Neural cell (in vitro differentiated cells): ENCODE measurements around the gene MRPS12. TPM values are rescaled to one million over a fixed set of nuclear protein-coding genes. Genes with fewer than 3 reads are reported as not detected.

Source experiments
- H2AFZ ChIP-seq: fragments of 200-600, 300-800 bp; sonication (generic), shearing (Covaris generic); 2 replicates; pipeline ENCODE4 v1.6.0; 2014; ENCODE audit warnings: low read depth, mild to moderate bottlenecking, antibody characterized with exemption, low read length, moderate library complexity
- H3F3A ChIP-seq: fragments of 200-600 bp; shearing (Covaris generic); 2 replicates; pipeline ENCODE4 v1.6.1; 2016; ENCODE audit warnings: mild to moderate bottlenecking, moderate library complexity, mixed read lengths, antibody characterized with exemption, low read length; ENCODE audit not compliant: insufficient read depth, poor library complexity, severe bottlenecking
- H3K27ac ChIP-seq: fragments of 200-600, 300-800 bp; sonication (generic), shearing (Covaris generic); 2 replicates; pipeline ENCODE4 v1.5.1; 2014; ENCODE audit warnings: mild to moderate bottlenecking, low read length, moderate library complexity
- H3K27me3 ChIP-seq: fragments of 300-800, 200-600 bp; sonication (generic), shearing (Covaris generic); 2 replicates; pipeline ENCODE4 v1.6.0; 2014; ENCODE audit warnings: mild to moderate bottlenecking, low read depth, low read length, moderate library complexity; ENCODE audit not compliant: insufficient read depth
- H3K36me3 ChIP-seq: fragments of 300-800, 200-600 bp; sonication (generic), shearing (Covaris generic); 2 replicates; pipeline ENCODE4 v1.5.1; 2014; ENCODE audit warnings: mild to moderate bottlenecking, antibody characterized with exemption, low read length, moderate library complexity; ENCODE audit not compliant: insufficient read depth
- H3K4me2 ChIP-seq: fragments of 300-800, 200-600 bp; sonication (generic), shearing (Covaris generic); 2 replicates; pipeline ENCODE4 v1.6.0; 2014; ENCODE audit warnings: mild to moderate bottlenecking, low read length
- H3K4me3 ChIP-seq: fragments of 300-800, 200-600 bp; sonication (generic), shearing (Covaris generic); 2 replicates; pipeline ENCODE4 v1.5.1; 2014; ENCODE audit warnings: mild to moderate bottlenecking, low read length, moderate library complexity
- H3K79me2 ChIP-seq: fragments of 200-600 bp; shearing (Covaris generic); replicated peaks from 2 replicates; pipeline ENCODE4 v1.6.0; 2014; ENCODE audit warnings: mild to moderate bottlenecking, low read length, moderate library complexity; ENCODE audit not compliant: insufficient read depth
- H3K9ac ChIP-seq: fragments of 300-800, 200-600 bp; sonication (generic), shearing (Covaris generic); 2 replicates; pipeline ENCODE4 v1.6.1; 2016; ENCODE audit warnings: mild to moderate bottlenecking, low read length, mixed read lengths
- H3K9me2 ChIP-seq: fragments of 200-600 bp; shearing (Covaris generic); 2 replicates; pipeline ENCODE4 v1.6.1; 2016; ENCODE audit warnings: mild to moderate bottlenecking, low read length, mixed read lengths; ENCODE audit not compliant: insufficient read depth
- H3K9me3 ChIP-seq: fragments of 200-600, 300-800 bp; sonication (generic), shearing (Covaris generic); 2 replicates; pipeline ENCODE4 v1.6.1; 2016; ENCODE audit warnings: mild to moderate bottlenecking, mixed run types, low read length, moderate library complexity, mixed read lengths
- H4K20me1 ChIP-seq: fragments of 200-600 bp; shearing (Covaris generic); 2 replicates; pipeline ENCODE4 v1.6.1; 2016; ENCODE audit warnings: mild to moderate bottlenecking, mixed run types; ENCODE audit not compliant: insufficient read depth
- CTCF ChIP-seq: fragments of 450-650 bp; IDR thresholded peaks from 2 replicates; pipeline ENCODE4 v1.5.1; 2014; ENCODE audit warnings: antibody characterized with exemption, mild to moderate bottlenecking, moderate library complexity; ENCODE audit not compliant: poor library complexity, severe bottlenecking
- EP300 ChIP-seq: fragments of 450-650 bp; conservative IDR thresholded peaks from 2 replicates; pipeline ENCODE4 v1.6.1; 2014; ENCODE audit warnings: antibody characterized with exemption, mild to moderate bottlenecking, moderate library complexity; ENCODE audit not compliant: poor library complexity, severe bottlenecking
- EZH2 ChIP-seq: fragments of 200-600, 300-800 bp; shearing (Covaris generic), sonication (generic); IDR thresholded peaks from 2 replicates; pipeline ENCODE4 v1.6.1; 2014; ENCODE audit warnings: antibody characterized with exemption, low read length, borderline replicate concordance, mild to moderate bottlenecking; ENCODE audit not compliant: insufficient read depth, poor library complexity, severe bottlenecking
- MXI1 ChIP-seq: fragments of 450-650 bp; conservative IDR thresholded peaks from 2 replicates; pipeline ENCODE4 v1.6.1; 2014; ENCODE audit warnings: antibody characterized with exemption, mild to moderate bottlenecking; ENCODE audit not compliant: poor library complexity, severe bottlenecking
- POLR2AphosphoS5 ChIP-seq: IDR thresholded peaks from 2 replicates; pipeline ENCODE4 v1.6.1; 2012
- RAD21 ChIP-seq: fragments of 450-650 bp; conservative IDR thresholded peaks from 2 replicates; pipeline ENCODE4 v1.6.1; 2014; ENCODE audit warnings: antibody characterized with exemption, mild to moderate bottlenecking, moderate library complexity
- REST ChIP-seq: IDR thresholded peaks from 2 replicates; pipeline ENCODE4 v1.6.1; 2012; ENCODE audit warnings: borderline replicate concordance
- SMC3 ChIP-seq: fragments of 450-650 bp; conservative IDR thresholded peaks from 2 replicates; pipeline ENCODE4 v1.6.1; 2014; ENCODE audit warnings: antibody characterized with exemption, mild to moderate bottlenecking, moderate library complexity; ENCODE audit not compliant: poor library complexity
- TAF1 ChIP-seq: IDR thresholded peaks from 2 replicates; pipeline ENCODE4 v1.6.1; 2012; ENCODE audit warnings: low read depth
- polyA plus RNA-seq: library from polyadenylated mRNA; depleted of rRNA; stranded (reverse); fragments of >200 nt; gene quantifications from 2 replicates; pipeline ENCODE4 v1.2.3, GENCODE V29; 2014

The MRPS12 gene
- polyA plus RNA-seq, 1 donor from 2014 or later: 30.0 TPM

DNA sequence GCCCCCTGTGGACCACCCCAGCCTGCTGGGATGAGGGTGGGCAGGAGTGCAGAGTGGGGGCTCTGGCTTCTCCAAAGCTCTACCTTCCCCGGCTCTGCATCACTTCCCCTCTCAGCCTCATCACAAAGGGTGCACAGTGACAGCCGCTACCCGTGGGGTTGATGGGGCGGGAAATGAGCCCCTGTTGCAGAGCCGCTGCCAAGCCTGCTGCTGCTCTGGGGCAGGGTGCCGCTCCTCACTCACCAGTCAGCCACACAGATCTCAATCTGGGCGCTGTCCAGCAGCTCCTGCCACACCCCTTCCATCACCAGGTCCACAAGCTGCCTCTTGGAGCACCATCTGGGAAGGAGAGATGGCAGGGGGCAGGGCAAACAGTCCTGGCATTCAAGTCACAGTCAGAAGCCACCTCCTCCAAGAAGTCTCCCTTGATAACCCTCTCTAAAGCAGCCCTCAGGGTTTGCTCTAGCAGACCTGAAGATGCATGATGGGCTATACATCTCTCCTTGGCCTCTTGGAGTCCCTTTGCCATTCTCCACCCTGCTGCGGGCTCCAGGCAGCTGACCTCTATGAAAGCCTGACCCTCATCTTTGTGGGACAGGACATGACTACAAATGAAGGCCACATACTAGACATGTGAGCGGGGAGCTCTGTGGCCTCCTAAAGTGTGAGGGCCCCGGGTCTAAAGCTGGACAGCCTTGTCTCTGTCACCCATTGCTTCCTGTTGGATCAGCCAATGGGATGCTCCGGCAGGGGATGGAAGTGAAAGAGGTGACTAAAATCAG lies 15.7 kb downstream of the MRPS12 start:
- TF ChIP-seq SMC3: no peak
- no peak for TF ChIP-seq CTCF
- TF ChIP-seq EP300: no peak
- no peak for TF ChIP-seq MXI1
- no peak for TF ChIP-seq REST
- no peak for TF ChIP-seq EZH2
- no peak for TF ChIP-seq RAD21
- no peak for TF ChIP-seq POLR2AphosphoS5
- no peak for TF ChIP-seq TAF1
- H3K79me2 ChIP-seq: no peaks in the 10 kb centered on the region
- H4K20me1 ChIP-seq: no peaks in the 10 kb centered on the region
- H3K9ac ChIP-seq: no peak overlapping the region
- H3K27ac ChIP-seq: no peak overlapping the region
- H3F3A ChIP-seq: no peaks in the 10 kb centered on the region
- no peak overlapping the region for H2AFZ ChIP-seq
- H3K9me2 ChIP-seq: no peaks in the 10 kb centered on the region
- H3K4me3 ChIP-seq: no peak overlapping the region
- H3K36me3 ChIP-seq: no peaks in the 10 kb centered on the region
- H3K4me2 ChIP-seq: no peak overlapping the region
- no peaks in the 10 kb centered on the region for H3K27me3 ChIP-seq
- H3K9me3 ChIP-seq: no peaks in the 10 kb centered on the region

- no peaks in the 10 kb centered on the region for H3K9me2 ChIP-seq
- no peak overlapping the region for H3K9ac ChIP-seq
- H3K4me2 ChIP-seq: no peak overlapping the region
- no peak overlapping the region for H2AFZ ChIP-seq
- H3K79me2 ChIP-seq: no peaks in the 10 kb centered on the region
- no peak overlapping the region for H3K27ac ChIP-seq
- H4K20me1 ChIP-seq: no peaks in the 10 kb centered on the region
- H3K36me3 ChIP-seq: no peaks in the 10 kb centered on the region
- TF ChIP-seq EZH2: no peak
- no peak for TF ChIP-seq TAF1
- TF ChIP-seq CTCF: no peak
- TF ChIP-seq MXI1: peak; percentile 27
- no peaks in the 10 kb centered on the region for H3F3A ChIP-seq
- H3K27me3 ChIP-seq: no peaks in the 10 kb centered on the region
- H3K9me3 ChIP-seq: no peaks in the 10 kb centered on the region
- H3K4me3 ChIP-seq: peak overlapping the region; percentile 64
These were observed 19.0 kb downstream of the MRPS12 start for GRCh38 chr19:38949580-38950367.
